Activated T-helper 1 cell treated with Interleukin-2 at 50 U/mL for 16 hours (primary cell): ENCODE results near the gene ARFIP1.
"Not testable (repeated sequence)": the region's sequence is repeated elsewhere in the genome, so short reads cannot be mapped to it uniquely, and the experiment has no call there.

ENCODE experiments used
- DNase-seq: peaks from one replicate; pipeline ENCODE4 v3.0.0-alpha.2; 2020; ENCODE audit warnings: low read depth

The ARFIP1 gene

GRCh38 chr4:152896811-152897210 lies 117.1 kb downstream of the ARFIP1 start:
- no peak for DNase-seq

GRCh38 chr4:152898133-152898532 lies 118.4 kb downstream of the ARFIP1 start:
- not testable (repeated sequence) for DNase-seq

- no peak for DNase-seq
Measured at GRCh38 chr4:152898606-152899005, 118.9 kb downstream of the ARFIP1 start.

- DNase-seq = no peak
Measured at GRCh38 chr4:152900395-152900794, 120.6 kb downstream of the ARFIP1 start.

DNA sequence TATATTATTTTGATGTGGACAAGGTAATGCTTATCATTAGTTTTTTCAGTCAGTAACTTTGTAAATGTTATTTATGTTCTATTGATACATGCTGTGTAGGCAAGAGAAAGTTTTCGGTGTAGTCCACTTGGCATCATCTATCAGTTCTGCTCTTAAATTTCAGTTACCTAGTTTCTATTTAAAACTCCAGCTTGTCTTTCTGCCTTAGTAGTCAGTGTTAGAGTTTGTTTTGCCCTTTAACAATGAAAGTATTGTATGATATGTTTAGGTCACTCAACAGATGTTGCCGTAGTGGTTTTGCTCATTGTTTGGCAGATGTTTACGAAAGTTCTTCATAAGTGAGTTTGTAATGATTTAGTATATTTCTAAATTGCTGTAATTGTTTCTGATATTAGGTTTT lies 121.5 kb downstream of the ARFIP1 start:
- no peak for DNase-seq

GRCh38 chr4:152903658-152904057 lies 123.9 kb downstream of the ARFIP1 start:
- DNase-seq = no peak

- no peak for DNase-seq
Measured at GRCh38 chr4:152909901-152910300, 130.1 kb downstream of the ARFIP1 start.

GRCh38 chr4:152910521-152910920 lies 130.8 kb downstream of the ARFIP1 start:
- DNase-seq = no peak

DNA sequence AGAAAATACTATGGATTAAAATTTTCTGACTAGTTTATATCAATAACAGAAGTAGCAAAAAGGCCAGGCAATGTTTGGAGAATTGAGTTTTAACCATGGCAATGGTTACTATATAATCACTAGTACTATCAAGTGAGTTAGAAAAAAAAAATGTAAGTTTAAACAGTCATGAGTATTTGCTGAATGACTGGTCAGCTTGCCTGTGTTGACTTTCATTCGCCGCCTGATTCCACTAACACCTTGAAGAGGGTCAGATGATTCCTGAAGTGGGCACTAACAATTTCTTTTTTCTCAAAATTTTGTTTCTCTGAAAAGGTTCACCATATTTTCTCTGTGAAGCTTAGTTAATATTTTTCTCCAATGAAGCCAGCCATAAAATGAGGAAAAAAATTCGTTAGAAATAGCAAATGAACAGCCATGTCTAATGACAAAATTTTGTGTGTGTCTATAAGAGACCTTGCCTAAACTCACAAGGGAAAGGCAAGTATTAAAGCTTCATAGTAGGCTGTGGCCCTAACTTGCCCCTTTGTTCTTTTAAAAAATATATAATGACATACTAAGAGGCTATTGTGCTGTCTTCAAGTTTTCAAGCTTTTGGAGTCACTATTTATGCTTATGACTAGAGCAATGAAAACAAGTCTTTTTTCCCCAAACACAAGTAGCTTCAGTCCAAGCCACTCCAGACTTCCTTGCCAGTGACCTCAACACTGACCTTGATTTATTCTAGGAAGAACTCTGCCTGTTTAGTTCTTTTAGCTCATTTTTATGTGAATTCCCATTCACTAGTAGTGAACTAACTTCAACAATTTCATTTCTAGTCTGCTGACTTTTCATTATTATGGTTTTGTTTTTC lies 138.0 kb downstream of the ARFIP1 start:
- DNase-seq = no peak

GRCh38 chr4:152919826-152920225 lies 140.1 kb downstream of the ARFIP1 start:
- DNase-seq = no peak

GRCh38 chr4:152920768-152921167 lies 141.0 kb downstream of the ARFIP1 start:
- DNase-seq = no peak

DNA sequence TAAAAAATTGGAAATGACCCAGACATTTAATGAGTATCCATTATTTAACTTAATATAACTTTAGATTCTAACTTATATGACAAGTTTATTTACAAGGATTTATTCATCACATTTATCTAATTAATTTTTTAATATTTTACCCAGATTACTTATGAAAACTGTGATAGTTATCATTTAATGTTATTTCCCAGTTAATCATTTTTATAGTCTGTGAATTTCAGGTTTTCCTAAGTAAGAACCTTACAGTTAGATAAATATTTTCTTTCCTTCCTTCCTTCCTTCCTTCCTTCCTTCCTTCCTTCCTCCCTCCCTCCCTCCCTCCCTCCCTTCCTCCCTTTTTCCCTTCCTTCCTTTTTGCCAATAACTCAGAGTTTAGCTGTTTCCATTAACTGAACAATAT lies 141.5 kb downstream of the ARFIP1 start:
- no peak for DNase-seq

GRCh38 chr4:152925851-152926250 lies 146.1 kb downstream of the ARFIP1 start:
- no peak for DNase-seq

GRCh38 chr4:152926959-152927358 lies 147.2 kb downstream of the ARFIP1 start:
- DNase-seq = no peak

GRCh38 chr4:152927737-152928136 lies 148.0 kb downstream of the ARFIP1 start:
- DNase-seq = no peak

DNA sequence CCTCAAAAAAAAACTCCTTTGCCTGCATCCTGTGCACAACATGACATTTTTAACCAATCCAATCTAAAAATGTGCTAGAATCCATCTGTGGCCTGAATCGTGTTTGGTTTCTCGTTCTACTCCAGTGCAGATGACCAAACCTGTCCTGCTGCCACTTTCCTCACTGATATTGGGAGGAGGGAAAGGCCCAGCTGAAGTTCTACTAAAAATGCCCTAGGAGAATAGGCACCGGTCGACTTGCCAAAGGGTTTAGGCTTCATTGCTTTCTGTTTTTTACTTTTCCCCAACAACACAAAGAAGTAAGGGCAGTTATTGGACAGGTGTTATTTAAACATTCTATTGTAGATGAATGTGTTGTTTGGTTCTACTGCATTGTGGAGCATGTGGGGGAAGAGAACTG lies 148.5 kb downstream of the ARFIP1 start:
- DNase-seq = no peak

GRCh38 chr4:152929888-152930287 lies 150.1 kb downstream of the ARFIP1 start:
- DNase-seq = no peak

- DNase-seq = no peak
Measured at GRCh38 chr4:152935143-152935542, 155.4 kb downstream of the ARFIP1 start.

- no peak for DNase-seq
Measured at GRCh38 chr4:152935631-152936445, 156.1 kb downstream of the ARFIP1 start, which contains the start of gene FHDC1. FHDC1 (plus strand) TSS chr4:152936323; CDS start chr4:152943058, 6,735 bp downstream.

DNA sequence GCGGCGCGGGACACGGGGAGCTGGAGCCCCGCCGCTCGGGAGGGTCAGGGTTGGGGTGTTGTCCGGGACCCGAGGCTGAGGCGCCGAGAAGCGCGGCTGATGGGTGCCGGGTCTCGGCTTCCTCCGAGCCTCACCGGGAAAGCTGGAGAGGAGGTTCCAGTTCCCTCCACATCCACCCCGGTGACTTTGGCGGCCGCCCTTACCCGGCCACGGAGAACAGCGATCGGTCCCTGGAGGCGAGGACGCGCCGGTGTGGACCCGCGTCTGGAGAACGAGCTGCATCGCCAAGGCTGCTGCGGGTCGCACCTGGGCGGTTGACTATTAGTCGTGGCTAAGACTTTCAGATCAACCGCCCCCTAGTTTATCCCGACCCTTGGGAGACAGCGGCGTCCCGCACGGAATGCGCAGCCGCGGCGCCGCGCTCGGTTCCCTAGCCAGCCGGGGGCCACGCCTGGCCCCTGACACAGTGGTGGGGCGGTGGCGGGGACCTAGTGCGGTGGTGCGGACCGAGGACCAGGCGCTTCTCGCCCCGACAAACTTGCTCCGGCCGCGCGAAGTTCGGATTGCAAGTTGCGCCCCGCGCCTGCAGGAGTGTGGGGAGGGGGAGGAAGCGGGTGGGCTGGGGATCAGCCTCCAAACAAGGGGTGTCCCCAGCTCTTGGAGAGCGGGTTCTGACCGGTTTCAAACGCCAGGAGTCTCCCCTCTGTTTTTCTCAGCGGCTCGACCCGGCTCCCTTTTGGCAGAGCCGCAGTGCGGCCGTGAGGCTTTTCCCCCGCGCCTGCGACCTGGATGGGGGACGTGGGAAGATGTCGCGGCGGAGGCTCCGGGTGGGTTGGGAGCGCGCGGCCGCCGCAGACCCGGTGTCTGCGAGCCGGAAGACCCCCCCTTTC lies 156.9 kb downstream of the ARFIP1 start:
- no peak for DNase-seq

DNA sequence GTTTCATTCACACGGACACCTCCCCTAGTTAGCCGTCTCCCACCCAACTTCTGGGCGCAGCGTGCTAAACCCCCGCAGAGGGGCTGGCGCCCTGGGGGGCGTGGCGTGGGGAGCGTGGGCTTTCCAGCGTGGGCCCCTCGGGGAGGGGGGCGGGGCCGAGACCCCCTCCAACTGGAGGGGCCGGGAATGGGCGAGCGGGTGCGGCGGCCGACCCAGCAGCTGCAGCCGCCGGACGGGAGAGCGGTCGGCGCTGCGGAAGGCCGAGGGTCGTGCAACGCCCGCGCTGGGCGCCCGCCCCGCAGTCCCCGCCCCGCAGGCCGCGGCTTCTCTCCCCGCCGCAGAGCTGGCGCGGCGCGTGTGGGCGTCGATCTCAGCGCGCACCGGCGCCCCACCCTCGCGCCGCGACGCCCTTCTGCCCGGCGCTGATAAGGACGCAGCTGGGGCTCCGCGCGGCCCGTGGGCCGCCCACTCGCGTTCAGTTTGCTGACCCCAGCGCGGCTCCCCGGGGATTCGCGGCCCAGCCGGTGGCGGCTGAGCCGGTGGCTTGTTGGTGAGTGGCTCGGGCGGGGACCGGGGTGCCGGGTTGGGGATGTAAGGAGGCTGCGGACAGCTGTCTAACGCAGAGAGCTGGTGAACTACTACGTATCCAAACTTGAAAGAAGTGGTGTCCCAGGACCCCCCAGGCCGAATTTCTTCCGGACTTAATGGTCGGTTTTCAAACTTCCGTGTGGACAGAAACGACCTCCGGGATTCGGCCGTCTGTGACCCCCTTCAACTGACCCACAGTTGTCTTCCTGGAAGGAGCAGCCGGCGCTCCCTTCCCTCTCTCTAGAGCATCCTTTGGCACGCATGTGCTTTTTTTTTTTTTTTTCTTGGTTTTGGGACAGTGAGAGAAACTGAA lies 157.8 kb downstream of the ARFIP1 start:
- no peak for DNase-seq
